Measurements from ENCODE around the gene TSSK6. TPM values are rescaled to one million over a fixed set of nuclear protein-coding genes. Genes with fewer than 3 reads are reported as not detected.

TSSK6 gene
- polyA plus RNA-seq, 1 experiment: 1.7 TPM

DNA sequence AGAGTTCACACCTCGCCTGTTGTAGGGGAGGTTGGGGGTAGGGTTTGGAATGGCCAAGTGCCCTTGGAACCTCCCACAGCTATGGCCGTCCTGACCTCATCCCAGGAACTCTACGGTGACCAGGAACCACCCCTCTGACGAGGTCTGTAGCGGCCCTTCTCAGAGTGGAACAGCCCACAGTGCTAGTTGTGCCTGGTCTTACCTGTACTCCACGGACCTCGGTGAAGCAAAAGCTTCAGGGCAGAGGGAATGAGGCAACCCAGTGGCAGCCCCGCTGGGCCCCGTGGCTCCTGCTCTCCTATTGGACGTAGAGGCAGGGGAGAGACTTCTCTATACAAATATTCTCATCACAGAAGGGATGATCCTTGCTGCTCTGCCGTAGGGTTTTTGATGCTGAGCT, 7.1 kb downstream of the TSSK6 start:
- TF ChIP-seq, protein P1, sequence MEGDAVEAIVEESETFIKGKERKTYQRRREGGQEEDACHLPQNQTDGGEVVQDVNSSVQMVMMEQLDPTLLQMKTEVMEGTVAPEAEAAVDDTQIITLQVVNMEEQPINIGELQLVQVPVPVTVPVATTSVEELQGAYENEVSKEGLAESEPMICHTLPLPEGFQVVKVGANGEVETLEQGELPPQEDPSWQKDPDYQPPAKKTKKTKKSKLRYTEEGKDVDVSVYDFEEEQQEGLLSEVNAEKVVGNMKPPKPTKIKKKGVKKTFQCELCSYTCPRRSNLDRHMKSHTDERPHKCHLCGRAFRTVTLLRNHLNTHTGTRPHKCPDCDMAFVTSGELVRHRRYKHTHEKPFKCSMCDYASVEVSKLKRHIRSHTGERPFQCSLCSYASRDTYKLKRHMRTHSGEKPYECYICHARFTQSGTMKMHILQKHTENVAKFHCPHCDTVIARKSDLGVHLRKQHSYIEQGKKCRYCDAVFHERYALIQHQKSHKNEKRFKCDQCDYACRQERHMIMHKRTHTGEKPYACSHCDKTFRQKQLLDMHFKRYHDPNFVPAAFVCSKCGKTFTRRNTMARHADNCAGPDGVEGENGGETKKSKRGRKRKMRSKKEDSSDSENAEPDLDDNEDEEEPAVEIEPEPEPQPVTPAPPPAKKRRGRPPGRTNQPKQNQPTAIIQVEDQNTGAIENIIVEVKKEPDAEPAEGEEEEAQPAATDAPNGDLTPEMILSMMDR (IDR thresholded peaks at IDR 0.05; ENCODE audit: insufficient read depth, low read depth, low read length): no peak
- no peaks in the 10 kb centered on the region for H3K27me3 ChIP-seq (ENCODE audit: control insufficient read depth, insufficient read depth, low read length)
- CTCF ChIA-PET: interaction anchor here (0.7 to 6.2 kb wide), 2 partner anchors 18 to 137 kb away, joined by 3 to 29 read pairs; no protein-coding TSS in a partner anchor
- H3K36me3 ChIP-seq (ENCODE audit: control insufficient read depth, insufficient read depth, low read length): peaks cover 17% of the 10 kb centered on the region
- POLR2A ChIA-PET: no interaction called here
- H3K4me3 ChIP-seq (ENCODE audit: low read depth, low read length): no peak overlapping the region
- no peak for DNase-seq (ENCODE audit: low read depth)

DNA sequence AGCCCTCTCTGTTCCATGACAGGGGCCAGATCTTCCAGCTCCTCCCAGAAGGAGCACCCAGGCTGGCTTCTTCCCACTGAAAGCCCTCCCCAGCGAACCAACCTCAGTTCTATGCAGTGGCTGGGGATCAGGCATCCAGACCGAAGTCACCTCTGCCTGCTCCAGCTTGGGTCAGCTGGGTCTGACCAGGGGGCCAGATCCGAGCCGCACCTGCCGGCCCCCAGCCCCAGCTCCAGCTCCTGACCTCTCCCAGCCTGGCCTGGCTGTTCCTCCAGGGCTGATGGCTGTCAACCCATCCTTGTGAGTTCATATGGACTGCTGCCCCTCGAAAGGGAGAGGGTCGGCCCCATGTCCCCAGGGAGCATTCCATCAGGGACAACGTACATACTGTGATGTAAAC, 8.0 kb downstream of the TSSK6 start:
- Histone ChIP-seq H3K27me3 (ENCODE audit: control insufficient read depth, insufficient read depth, low read length) (no peaks in the 10 kb centered on the region), H3K36me3 (ENCODE audit: control insufficient read depth, insufficient read depth, low read length) (peaks cover 19% of the 10 kb centered on the region), H3K4me3 (ENCODE audit: low read depth, low read length) (no peak overlapping the region)
- DNase-seq (ENCODE audit: low read depth): no peak
- ChIA-PET POLR2A (no interaction called here), CTCF (interaction anchor here (6.2 kb wide), 1 partner anchor 17 kb away, joined by 29 read pairs; no protein-coding TSS in a partner anchor)
- TF ChIP-seq, protein P1 (IDR thresholded peaks at IDR 0.05; ENCODE audit: insufficient read depth, low read depth, low read length): no peak

DNA sequence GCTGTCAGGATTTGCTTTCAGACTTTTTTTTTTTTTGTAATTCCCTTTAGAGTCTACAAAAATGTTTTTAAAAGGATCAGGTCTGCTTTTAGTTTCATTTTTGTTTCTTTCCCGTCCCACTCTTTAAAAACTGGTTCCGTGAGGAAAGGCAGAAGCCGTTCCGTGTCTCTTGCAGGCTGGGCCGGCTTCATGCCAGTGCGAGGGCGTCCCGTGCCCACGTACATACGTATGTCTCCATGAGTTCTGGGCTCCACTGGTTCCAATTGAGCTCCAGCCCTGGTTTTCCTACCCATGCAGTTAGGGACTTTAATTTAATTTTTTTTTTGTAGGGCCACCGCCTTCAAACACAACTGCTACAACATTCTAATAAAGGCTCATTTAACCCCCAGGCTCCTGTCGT, 8.8 kb downstream of the TSSK6 start:
- Histone ChIP-seq H3K4me3 (ENCODE audit: low read depth, low read length) (no peak overlapping the region), H3K36me3 (ENCODE audit: control insufficient read depth, insufficient read depth, low read length) (peaks cover 22% of the 10 kb centered on the region), H3K27me3 (ENCODE audit: control insufficient read depth, insufficient read depth, low read length) (no peaks in the 10 kb centered on the region)
- POLR2A ChIA-PET: no interaction called here
- TF ChIP-seq, protein P1 (IDR thresholded peaks at IDR 0.05; ENCODE audit: insufficient read depth, low read depth, low read length): no peak
- DNase-seq (ENCODE audit: low read depth): no peak
- CTCF ChIA-PET: no interaction called here

DNA sequence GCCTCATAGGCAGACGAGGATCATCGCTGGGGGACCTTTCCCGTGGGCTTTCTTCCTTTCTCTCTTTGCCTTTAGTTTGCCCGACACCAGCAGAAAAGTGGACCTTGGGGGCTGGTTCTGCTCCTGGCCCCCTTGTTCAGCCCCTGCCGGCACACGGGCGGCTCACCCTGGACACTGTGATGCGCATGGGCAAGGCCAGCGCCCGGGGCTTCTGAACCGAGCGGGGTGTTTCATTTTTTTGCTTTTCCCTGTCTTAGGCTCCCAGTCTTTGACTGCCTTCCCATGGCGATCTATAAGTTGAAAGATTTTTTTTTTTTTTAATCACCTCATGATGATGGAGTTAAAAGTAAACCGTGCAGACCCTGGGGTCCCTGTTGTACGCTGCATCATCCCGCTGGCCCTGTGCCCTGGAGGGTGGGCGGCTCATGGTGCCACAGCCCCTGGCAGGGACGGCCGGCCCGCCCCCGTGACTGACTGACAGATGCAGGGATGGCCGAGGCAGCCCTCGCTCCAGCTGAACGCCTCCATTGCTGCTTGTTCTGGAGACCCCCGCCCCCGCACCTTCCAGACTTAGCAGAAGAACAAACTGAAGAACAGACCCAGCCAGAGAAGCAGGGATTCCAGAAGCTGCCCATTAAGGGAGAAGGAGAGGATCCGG, 9.6 kb downstream of the TSSK6 start:
- CTCF ChIA-PET: interaction anchor here (0.6 to 1.5 kb wide), 2 partner anchors 15 kb away, joined by 6 to 7 read pairs; no protein-coding TSS in a partner anchor
- H3K36me3 ChIP-seq (ENCODE audit: control insufficient read depth, insufficient read depth, low read length): peaks cover 27% of the 10 kb centered on the region
- TF ChIP-seq, protein P1 (IDR thresholded peaks at IDR 0.05; ENCODE audit: insufficient read depth, low read depth, low read length): no peak
- no peak for DNase-seq (ENCODE audit: low read depth)
- no peak overlapping the region for H3K4me3 ChIP-seq (ENCODE audit: low read depth, low read length)
- no peaks in the 10 kb centered on the region for H3K27me3 ChIP-seq (ENCODE audit: control insufficient read depth, insufficient read depth, low read length)
- POLR2A ChIA-PET: no interaction called here

DNA sequence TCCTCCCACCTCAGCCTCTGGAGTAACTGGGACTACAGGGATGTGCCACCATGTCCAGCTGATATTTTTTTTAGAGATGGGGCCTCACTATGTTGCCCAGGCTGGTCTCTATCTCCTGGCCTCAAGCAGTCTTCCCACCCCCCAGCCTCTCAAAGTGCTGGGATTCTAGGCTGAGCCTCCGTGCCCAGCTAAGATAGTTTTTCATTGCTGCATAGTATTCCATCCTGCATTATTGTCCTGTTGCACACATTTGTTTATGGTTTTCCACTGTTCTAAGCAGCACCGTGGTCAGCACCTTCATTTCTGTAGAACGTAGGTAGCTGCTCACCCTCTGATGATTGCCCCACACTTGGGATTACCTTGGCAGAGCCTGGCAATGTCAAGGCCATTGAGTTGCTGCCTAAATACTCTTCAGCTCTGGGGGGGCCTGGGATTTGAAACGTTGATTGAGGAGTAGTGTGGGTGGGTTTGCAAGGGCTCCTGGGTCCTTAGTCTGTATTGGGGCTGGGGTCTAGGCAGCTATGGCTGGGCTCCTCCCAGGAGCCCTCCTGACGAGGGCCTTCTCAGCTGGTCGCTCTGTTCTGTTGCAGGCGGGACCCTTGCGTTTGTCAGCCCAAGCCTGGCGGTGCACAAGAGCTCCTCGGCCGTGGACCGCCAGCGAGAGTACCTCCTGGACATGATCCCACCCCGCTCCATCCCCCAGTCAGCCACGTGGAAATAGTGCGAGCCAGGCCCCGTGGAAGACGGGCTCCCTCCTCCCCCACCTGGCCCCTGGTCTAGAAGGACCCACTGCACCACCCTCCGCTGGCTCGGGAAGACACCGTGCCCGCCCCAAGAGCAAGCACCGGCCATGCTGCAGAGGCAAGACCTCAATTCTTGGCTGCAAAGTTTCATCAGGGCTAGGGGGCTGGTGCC, 10.3 kb downstream of the TSSK6 start:
- Histone ChIP-seq H3K27me3 (ENCODE audit: control insufficient read depth, insufficient read depth, low read length) (no peaks in the 10 kb centered on the region), H3K36me3 (ENCODE audit: control insufficient read depth, insufficient read depth, low read length) (peaks cover 31% of the 10 kb centered on the region), H3K4me3 (ENCODE audit: low read depth, low read length) (no peak overlapping the region)
- no peak for DNase-seq (ENCODE audit: low read depth)
- TF ChIP-seq, protein P1 (IDR thresholded peaks at IDR 0.05; ENCODE audit: insufficient read depth, low read depth, low read length): no peak
- POLR2A ChIA-PET: no interaction called here
- CTCF ChIA-PET: interaction anchor here (0.7 to 1.5 kb wide), 3 partner anchors 14 to 165 kb away, joined by 3 to 7 read pairs (median 3); no protein-coding TSS in a partner anchor
